H9 (cell line): Measurements from ENCODE around the gene CCDC88C. TPM values are rescaled to one million over a fixed set of nuclear protein-coding genes. Genes with fewer than 3 reads are reported as not detected.

Experiments used
- DNase-seq: peaks from one replicate; pipeline ENCODE4 v3.0.0-alpha.2; 2017
- H2AFZ ChIP-seq: one replicate; pipeline ENCODE4 v1.6.1; 2013; ENCODE audit warnings: mild to moderate bottlenecking, low read length, control low read depth, moderate library complexity
- H2AK5ac ChIP-seq: 2 replicates; pipeline ENCODE4 v1.6.1; 2013; ENCODE audit warnings: low read length, control low read depth, mixed read lengths; ENCODE audit not compliant: insufficient read length
- H2BK120ac ChIP-seq: one replicate; pipeline ENCODE4 v1.6.1; 2013; ENCODE audit warnings: low read depth, mild to moderate bottlenecking, low read length, control low read depth, inconsistent platforms; ENCODE audit not compliant: poor library complexity, severe bottlenecking
- H2BK12ac ChIP-seq: 2 replicates; pipeline ENCODE4 v1.6.1; 2013; ENCODE audit warnings: low read length, control low read depth, mixed read lengths, low read depth; ENCODE audit not compliant: insufficient read length
- H2BK15ac ChIP-seq: 2 replicates; pipeline ENCODE4 v1.6.1; 2013; ENCODE audit warnings: low read depth, low read length, control low read depth
- H2BK20ac ChIP-seq: one replicate; pipeline ENCODE4 v1.6.1; 2013; ENCODE audit warnings: low read depth, mild to moderate bottlenecking, low read length, control low read depth, inconsistent platforms; ENCODE audit not compliant: poor library complexity, severe bottlenecking
- H2BK5ac ChIP-seq: 2 replicates; pipeline ENCODE4 v1.6.1; 2013; ENCODE audit warnings: low read length, control low read depth, mixed read lengths; ENCODE audit not compliant: insufficient read length
- H3K14ac ChIP-seq: 2 replicates; pipeline ENCODE4 v1.6.1; 2013; ENCODE audit warnings: low read length, control low read depth; ENCODE audit not compliant: insufficient read depth
- H3K18ac ChIP-seq: 2 replicates; pipeline ENCODE4 v1.6.1; 2013; ENCODE audit warnings: low read depth, mild to moderate bottlenecking, mixed read lengths, low read length, control low read depth; ENCODE audit not compliant: insufficient read length
- H3K23ac ChIP-seq: 2 replicates; pipeline ENCODE4 v1.6.1; 2013; ENCODE audit warnings: low read length, control low read depth, mixed read lengths, low read depth; ENCODE audit not compliant: insufficient read length
- H3K23me2 ChIP-seq: 2 replicates; pipeline ENCODE4 v1.6.1; 2013; ENCODE audit warnings: low read depth, mild to moderate bottlenecking, mixed read lengths, low read length, control low read depth; ENCODE audit not compliant: insufficient read length, poor library complexity, severe bottlenecking
- H3K27ac ChIP-seq: 2 replicates; pipeline ENCODE4 v1.5.1; 2013; ENCODE audit warnings: low read length, control low read depth, mixed read lengths, low read depth; ENCODE audit not compliant: insufficient read length
- H3K27me3 ChIP-seq: 2 replicates; pipeline ENCODE4 v1.6.1; 2013; ENCODE audit warnings: low read length, control low read depth, inconsistent platforms; ENCODE audit not compliant: insufficient read depth
- H3K4ac ChIP-seq: 2 replicates; pipeline ENCODE4 v1.6.1; 2013; ENCODE audit warnings: low read depth, mild to moderate bottlenecking, control low read depth, inconsistent platforms, low read length, moderate library complexity
- H3K4me1 ChIP-seq: 2 replicates; pipeline ENCODE4 v1.6.1; 2013; ENCODE audit warnings: low read length, control low read depth, inconsistent platforms; ENCODE audit not compliant: insufficient read depth
- H3K4me2 ChIP-seq: 2 replicates; pipeline ENCODE4 v1.6.1; 2013; ENCODE audit warnings: low read length, control low read depth, mixed read lengths; ENCODE audit not compliant: insufficient read length, insufficient read depth
- H3K56ac ChIP-seq: 2 replicates; pipeline ENCODE4 v1.6.1; 2013; ENCODE audit warnings: low read depth, mild to moderate bottlenecking, mixed read lengths, low read length, control low read depth; ENCODE audit not compliant: insufficient read length
- H3K79me1 ChIP-seq: 2 replicates; pipeline ENCODE4 v1.6.1; 2013; ENCODE audit warnings: low read depth, mild to moderate bottlenecking, moderate library complexity, low read length, control low read depth, inconsistent platforms; ENCODE audit not compliant: insufficient read depth, poor library complexity, severe bottlenecking
- H3K79me2 ChIP-seq: 2 replicates; pipeline ENCODE4 v1.6.1; 2013; ENCODE audit warnings: low read length, control low read depth, inconsistent platforms; ENCODE audit not compliant: insufficient read depth
- H3K9ac ChIP-seq: 2 replicates; pipeline ENCODE4 v1.6.1; 2013; ENCODE audit warnings: low read length, control low read depth, mixed read lengths; ENCODE audit not compliant: insufficient read length; ENCODE audit errors: extremely low read depth
- H3K9me3 ChIP-seq: one replicate; pipeline ENCODE4 v1.6.1; 2013; ENCODE audit warnings: low read depth, low read length, inconsistent platforms; ENCODE audit not compliant: control insufficient read depth
- H3T11ph ChIP-seq: one replicate; pipeline ENCODE4 v1.6.1; 2013; ENCODE audit warnings: mild to moderate bottlenecking, low read length, control low read depth, inconsistent platforms
- H4K20me1 ChIP-seq: one replicate; pipeline ENCODE4 v1.6.1; 2013; ENCODE audit not compliant: control insufficient read depth, insufficient read length, insufficient read depth
- H4K5ac ChIP-seq: 2 replicates; pipeline ENCODE4 v1.6.1; 2013; ENCODE audit warnings: low read depth, mild to moderate bottlenecking, mixed read lengths, low read length, control low read depth; ENCODE audit not compliant: insufficient read length
- H4K8ac ChIP-seq: replicated peaks from 2 replicates; pipeline ENCODE4 v1.6.1; 2013; ENCODE audit warnings: low read length, control low read depth, mixed read lengths, low read depth; ENCODE audit not compliant: insufficient read length
- H4K91ac ChIP-seq: 2 replicates; pipeline ENCODE4 v1.6.1; 2013; ENCODE audit warnings: low read depth, mild to moderate bottlenecking, moderate library complexity, mixed read lengths, low read length, control low read depth; ENCODE audit not compliant: insufficient read length
- H3K27ac Mint-ChIP-seq, 3 experiments: 2 replicates in 2 of 3; 3 replicates in 1 of 3; pipeline ENCODE4 v1.8.0; 2020 to 2021; ENCODE audit warnings: mixed read lengths in 3 of 3, mild to moderate bottlenecking in 1 of 3, moderate library complexity in 1 of 3
- H3K27me3 Mint-ChIP-seq: 2 replicates; pipeline ENCODE4 v1.8.0; 2021; ENCODE audit warnings: low read depth, mild to moderate bottlenecking, moderate library complexity, mixed read lengths
- H3K36me3 Mint-ChIP-seq, 3 experiments: 2 replicates in 2 of 3; 3 replicates in 1 of 3; pipeline ENCODE4 v1.8.0; 2020 to 2021; ENCODE audit warnings: low read depth in 3 of 3, mixed read lengths in 3 of 3; ENCODE audit not compliant: insufficient read depth in 1 of 3
- H3K4me1 Mint-ChIP-seq, 2 experiments: 2 replicates each; pipeline ENCODE4 v1.8.0; 2020; ENCODE audit warnings: mixed read lengths in 2 of 2
- H3K4me3 Mint-ChIP-seq, 2 experiments: 2 replicates in 1 of 2; 3 replicates in 1 of 2; pipeline ENCODE4 v1.8.0; 2020 to 2021; ENCODE audit warnings: mild to moderate bottlenecking in 2 of 2, mixed read lengths in 2 of 2, moderate library complexity in 1 of 2
- H3K9me3 Mint-ChIP-seq, 2 experiments: 2 replicates in 1 of 2; 3 replicates in 1 of 2; pipeline ENCODE4 v1.8.0; 2020; ENCODE audit warnings: mild to moderate bottlenecking in 2 of 2, mixed read lengths in 2 of 2, moderate library complexity in 1 of 2
- WGBS: extraction: QIAGEN DNeasy Blood & Tissue Kit; methylation state at CpG from one replicate; pipeline ENCODE4 v1.1.7; 2013; ENCODE audit warnings: missing lambda C conversion rate, low lambda C conversion rate, mixed read lengths; ENCODE audit not compliant: insufficient read length; ENCODE audit errors: extremely low coverage; 5-methylcytosine and 5-hydroxymethylcytosine counted together
- total RNA-seq: library from RNA; stranded (reverse); gene quantifications from 2 replicates; pipeline ENCODE4 v1.2.1, GENCODE V29; 2021
- TF ChIP-seq, protein P1 (sequence below): fragments of 200-600 bp; sonication (generic); conservative IDR thresholded peaks from 3 replicates; pipeline ENCODE4 v1.8.0; 2021; ENCODE audit warnings: antibody characterized with exemption, mild to moderate bottlenecking

The CCDC88C gene
- total RNA-seq, 1 experiment from 2014 or later, result 52.4 TPM

DNA sequence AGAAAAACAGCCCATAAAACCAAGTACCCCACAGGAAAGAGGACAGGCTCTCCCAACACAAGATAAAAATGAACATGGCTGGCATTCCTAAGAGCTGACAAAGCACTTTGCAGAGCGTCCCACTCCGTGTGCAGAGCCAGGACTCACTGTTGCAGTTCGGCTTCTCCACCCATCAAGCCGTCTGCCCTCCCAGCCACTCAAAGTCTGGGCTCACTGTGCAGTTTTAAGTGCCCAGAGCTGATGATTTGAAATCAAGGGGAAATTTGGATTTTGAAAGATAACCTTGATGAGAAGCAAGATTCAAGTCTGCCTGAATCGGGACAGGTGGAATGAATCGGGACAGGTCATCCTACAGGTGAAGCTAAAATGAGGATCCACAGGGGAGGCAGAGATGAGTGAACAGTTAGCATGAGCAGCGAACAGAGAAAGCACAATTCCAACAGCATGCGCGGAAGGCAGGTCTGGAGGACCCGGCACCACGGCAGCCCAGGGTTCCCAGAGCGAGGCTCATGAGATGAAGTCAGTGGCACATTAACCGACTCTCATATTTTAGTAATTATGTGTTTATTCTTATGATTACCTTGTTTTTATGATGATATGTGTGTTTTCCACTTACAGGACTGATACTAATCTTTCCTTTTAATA, 133.4 kb downstream of the CCDC88C start:
- H3K36me3 Mint-ChIP-seq, result peaks cover 6 to 75% (median 39%) of the 10 kb centered on the region in 3 experiments; a peak in 6 of 7 replicates
- H2AFZ ChIP-seq, result no peak overlapping the region

More for the DNA sequence above, 133.4 kb downstream of the CCDC88C start:
- no peak for DNase-seq
- no peak overlapping the region for H2AK5ac ChIP-seq
- H4K91ac ChIP-seq, result no peak overlapping the region
- no peak overlapping the region for H3T11ph ChIP-seq
- no peak overlapping the region for H3K9ac ChIP-seq
- Mint-ChIP-seq H3K9me3 (no peaks in the 10 kb centered on the region), H3K4me1 (peaks cover 0 to 3% of the 10 kb centered on the region in 2 experiments; a peak in 1 of 4 replicates), H3K27me3 (no peaks in the 10 kb centered on the region), H3K27ac (peak overlapping the region in 2 of 3 experiments; percentile 13 to 46; a peak in 3 of 7 replicates), H3K4me3 (no peak overlapping the region)
- H4K20me1 ChIP-seq, result no peaks in the 10 kb centered on the region
- H4K8ac ChIP-seq, result no peak overlapping the region
- no peak overlapping the region for H3K23ac ChIP-seq
- no CpG with 5 or more reads among the region's 13 CpGs for WGBS
- no peak overlapping the region for H2BK12ac ChIP-seq
- no peak overlapping the region for H3K4me2 ChIP-seq
- H3K56ac ChIP-seq, result no peak overlapping the region
- H3K4me1 ChIP-seq, result no peaks in the 10 kb centered on the region
- no peak overlapping the region for H3K4ac ChIP-seq
- H3K79me2 ChIP-seq, result no peaks in the 10 kb centered on the region
- no peaks in the 10 kb centered on the region for H3K9me3 ChIP-seq
- TF ChIP-seq, protein P1, sequence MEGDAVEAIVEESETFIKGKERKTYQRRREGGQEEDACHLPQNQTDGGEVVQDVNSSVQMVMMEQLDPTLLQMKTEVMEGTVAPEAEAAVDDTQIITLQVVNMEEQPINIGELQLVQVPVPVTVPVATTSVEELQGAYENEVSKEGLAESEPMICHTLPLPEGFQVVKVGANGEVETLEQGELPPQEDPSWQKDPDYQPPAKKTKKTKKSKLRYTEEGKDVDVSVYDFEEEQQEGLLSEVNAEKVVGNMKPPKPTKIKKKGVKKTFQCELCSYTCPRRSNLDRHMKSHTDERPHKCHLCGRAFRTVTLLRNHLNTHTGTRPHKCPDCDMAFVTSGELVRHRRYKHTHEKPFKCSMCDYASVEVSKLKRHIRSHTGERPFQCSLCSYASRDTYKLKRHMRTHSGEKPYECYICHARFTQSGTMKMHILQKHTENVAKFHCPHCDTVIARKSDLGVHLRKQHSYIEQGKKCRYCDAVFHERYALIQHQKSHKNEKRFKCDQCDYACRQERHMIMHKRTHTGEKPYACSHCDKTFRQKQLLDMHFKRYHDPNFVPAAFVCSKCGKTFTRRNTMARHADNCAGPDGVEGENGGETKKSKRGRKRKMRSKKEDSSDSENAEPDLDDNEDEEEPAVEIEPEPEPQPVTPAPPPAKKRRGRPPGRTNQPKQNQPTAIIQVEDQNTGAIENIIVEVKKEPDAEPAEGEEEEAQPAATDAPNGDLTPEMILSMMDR, result no peak
- no peak overlapping the region for H2BK15ac ChIP-seq
- H2BK5ac ChIP-seq, result no peak overlapping the region
- H3K23me2 ChIP-seq, result no peaks in the 10 kb centered on the region
- no peaks in the 10 kb centered on the region for H3K79me1 ChIP-seq
- H2BK120ac ChIP-seq, result no peak overlapping the region
- no peak overlapping the region for H2BK20ac ChIP-seq
- no peak overlapping the region for H4K5ac ChIP-seq
- H3K18ac ChIP-seq, result no peak overlapping the region
- H3K27me3 ChIP-seq, result no peaks in the 10 kb centered on the region
- H3K27ac ChIP-seq, result no peak overlapping the region
- no peak overlapping the region for H3K14ac ChIP-seq
